GM19455 (cell line): Measurements from ENCODE around the gene MECP2.
"Not testable (repeated sequence)": the region's sequence is repeated elsewhere in the genome, so short reads cannot be mapped to it uniquely, and the experiment has no call there.

ENCODE experiments used
- ATAC-seq: cut with Tn5 transposase; IDR thresholded peaks from one replicate; pipeline ENCODE4 v1.9.1; 2021; ENCODE audit not compliant: unreplicated experiment

MECP2 gene

GRCh38 chrX:154097589-154098541 is at the start of gene MECP2:
TSS of gene MECP2 (minus strand) at chrX:154097717.
- ATAC-seq = peak; percentile 83

DNA sequence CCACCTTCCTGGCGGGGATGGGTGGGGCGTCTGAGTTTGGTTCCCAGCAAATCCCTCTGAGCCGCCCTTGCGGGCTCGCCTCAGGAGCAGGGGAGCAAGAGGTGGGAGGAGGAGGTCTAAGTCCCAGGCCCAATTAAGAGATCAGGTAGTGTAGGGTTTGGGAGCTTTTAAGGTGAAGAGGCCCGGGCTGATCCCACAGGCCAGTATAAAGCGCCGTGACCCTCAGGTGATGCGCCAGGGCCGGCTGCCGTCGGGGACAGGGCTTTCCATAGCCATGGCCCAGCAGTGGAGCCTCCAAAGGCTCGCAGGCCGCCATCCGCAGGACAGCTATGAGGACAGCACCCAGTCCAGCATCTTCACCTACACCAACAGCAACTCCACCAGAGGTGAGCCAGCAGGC is 46.5 kb upstream of the MECP2 start, which contains the start of gene OPN1LW:
OPN1LW (plus strand) TSS at position 234 of the 400 bp plus-strand sequence; CDS start at position 275, 41 bp downstream.
- ATAC-seq = not testable (repeated sequence)

DNA sequence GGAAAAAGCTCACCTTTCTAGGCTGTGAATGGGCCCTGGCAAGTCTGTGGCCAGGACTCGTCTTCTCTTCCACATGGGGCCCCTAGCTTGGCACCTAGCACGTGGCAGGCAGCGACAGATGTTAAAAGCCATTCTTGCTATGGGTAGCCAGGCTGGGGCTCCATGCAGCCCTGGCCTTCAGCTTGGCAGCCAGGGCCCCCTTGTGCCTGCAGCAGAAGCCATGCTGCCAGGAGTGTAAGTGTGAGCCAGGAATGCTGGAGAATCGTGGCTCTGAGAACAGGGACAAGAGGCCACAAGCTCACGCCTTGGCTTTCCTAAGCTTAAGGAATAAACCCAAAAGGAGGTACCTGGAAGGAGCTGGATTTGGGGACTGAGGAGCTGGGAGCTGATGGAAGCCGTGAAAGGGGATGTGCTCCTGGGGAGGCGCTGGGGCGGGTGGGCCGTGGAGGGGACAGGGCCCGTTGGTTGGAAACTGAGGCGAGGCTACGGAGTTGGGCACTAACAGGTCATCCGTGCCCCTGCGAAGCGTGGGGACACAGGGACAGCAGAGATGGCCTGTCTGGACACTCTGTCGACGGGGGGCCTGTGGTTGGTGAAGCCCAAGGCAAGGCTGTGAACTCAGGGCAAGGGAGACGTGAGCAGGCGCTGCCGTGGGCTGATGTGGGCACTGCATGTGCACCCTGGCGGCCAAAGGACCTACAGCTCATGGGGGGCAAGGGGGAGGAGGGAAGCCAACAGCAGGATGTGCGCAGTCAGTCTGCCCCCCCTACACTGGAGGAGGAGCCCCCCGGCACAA is 45.6 kb upstream of the MECP2 start:
- ATAC-seq = no peak

DNA sequence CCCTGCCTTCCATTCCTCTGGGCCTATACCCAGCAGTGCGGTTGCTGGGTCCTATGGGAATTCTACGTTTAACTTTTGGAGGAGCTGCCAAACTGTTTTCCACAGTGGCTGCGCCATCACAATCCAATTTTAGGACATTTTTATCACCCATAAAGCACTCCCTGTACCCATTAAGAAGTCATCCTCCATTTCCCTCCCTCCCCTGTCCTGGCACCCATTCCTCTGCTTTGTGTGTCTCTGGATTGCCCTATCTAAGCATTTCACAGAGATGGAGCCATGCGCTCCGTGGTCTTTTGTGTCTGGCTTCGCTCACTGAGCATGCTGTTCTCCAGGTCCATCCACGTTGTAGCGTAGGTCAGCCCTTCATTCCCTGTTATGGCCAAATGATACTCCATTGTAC is 44.9 kb upstream of the MECP2 start:
- ATAC-seq = no peak

DNA sequence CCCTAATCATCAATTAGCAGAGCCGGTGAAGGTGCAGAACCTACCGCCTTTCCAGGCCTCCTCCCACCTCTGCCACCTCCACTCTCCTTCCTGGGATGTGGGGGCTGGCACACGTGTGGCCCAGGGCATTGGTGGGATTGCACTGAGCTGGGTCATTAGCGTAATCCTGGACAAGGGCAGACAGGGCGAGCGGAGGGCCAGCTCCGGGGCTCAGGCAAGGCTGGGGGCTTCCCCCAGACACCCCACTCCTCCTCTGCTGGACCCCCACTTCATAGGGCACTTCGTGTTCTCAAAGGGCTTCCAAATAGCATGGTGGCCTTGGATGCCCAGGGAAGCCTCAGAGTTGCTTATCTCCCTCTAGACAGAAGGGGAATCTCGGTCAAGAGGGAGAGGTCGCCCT is 43.2 kb upstream of the MECP2 start:
- ATAC-seq = no peak

DNA sequence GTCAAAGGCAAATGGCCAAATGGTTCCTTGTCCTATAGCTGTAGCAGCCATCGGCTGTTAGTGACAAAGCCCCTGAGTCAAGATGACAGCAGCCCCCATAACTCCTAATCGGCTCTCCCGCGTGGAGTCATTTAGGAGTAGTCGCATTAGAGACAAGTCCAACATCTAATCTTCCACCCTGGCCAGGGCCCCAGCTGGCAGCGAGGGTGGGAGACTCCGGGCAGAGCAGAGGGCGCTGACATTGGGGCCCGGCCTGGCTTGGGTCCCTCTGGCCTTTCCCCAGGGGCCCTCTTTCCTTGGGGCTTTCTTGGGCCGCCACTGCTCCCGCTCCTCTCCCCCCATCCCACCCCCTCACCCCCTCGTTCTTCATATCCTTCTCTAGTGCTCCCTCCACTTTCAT is 42.7 kb upstream of the MECP2 start:
- ATAC-seq = no peak

GRCh38 chrX:154138857-154139256 is 41.3 kb upstream of the MECP2 start:
- ATAC-seq = no peak

DNA sequence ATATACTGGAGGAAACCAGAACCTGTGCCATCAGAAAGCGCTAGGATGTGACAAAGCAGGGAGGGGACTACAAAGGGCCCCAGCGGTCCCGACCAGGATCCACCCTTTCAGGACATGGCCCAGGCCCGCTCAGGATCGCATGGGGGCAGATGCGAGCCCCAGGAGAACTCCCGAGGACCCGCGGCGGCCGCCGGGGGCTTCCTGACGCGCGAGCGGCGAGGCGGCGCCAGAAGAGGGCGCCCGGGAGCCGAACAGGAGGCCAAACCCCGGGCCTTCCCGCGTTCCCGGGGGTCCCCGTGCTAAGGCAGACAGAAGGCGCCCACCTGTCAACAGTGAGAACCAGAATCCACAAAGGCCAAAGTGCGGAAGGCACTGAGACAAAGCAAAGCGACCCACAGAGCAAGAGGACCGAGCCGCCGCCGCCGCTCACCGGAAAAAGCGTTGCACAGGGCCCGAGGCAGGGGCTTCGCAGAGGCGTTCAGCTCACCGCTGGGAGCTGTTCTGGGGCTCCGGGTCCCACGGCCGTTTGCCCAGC is 39.2 kb upstream of the MECP2 start:
- ATAC-seq = no peak

- no peak for ATAC-seq
These were observed 38.1 kb upstream of the MECP2 start for GRCh38 chrX:154135458-154136229.

GRCh38 chrX:154132366-154132765 is 34.8 kb upstream of the MECP2 start:
- ATAC-seq = no peak

GRCh38 chrX:154131955-154132354 is 34.4 kb upstream of the MECP2 start:
- ATAC-seq = no peak

DNA sequence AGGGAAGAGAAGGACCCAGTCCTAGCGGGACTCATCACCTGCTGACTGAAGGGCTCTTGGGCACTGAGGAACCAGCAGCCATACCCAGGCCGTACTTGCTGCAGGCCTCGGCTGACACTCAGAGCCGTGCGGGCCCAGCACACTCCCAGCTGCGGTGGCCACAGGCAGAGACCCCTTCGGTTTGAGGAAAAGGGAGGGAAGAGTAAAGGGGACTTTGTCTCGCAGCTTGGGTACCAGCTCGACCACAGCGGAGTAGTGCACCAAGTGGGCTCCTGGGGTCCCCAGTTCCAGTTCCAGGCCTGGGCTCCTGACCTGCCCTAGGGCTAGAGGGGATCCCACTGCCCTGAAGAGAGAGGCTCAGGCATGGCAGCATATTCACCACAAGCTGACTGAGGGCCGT is 28.6 kb upstream of the MECP2 start:
- no peak for ATAC-seq

GRCh38 chrX:154125391-154126040 is 28.0 kb upstream of the MECP2 start:
- ATAC-seq = no peak

- ATAC-seq = no peak
These were observed 26.0 kb upstream of the MECP2 start for GRCh38 chrX:154123241-154124219.

DNA sequence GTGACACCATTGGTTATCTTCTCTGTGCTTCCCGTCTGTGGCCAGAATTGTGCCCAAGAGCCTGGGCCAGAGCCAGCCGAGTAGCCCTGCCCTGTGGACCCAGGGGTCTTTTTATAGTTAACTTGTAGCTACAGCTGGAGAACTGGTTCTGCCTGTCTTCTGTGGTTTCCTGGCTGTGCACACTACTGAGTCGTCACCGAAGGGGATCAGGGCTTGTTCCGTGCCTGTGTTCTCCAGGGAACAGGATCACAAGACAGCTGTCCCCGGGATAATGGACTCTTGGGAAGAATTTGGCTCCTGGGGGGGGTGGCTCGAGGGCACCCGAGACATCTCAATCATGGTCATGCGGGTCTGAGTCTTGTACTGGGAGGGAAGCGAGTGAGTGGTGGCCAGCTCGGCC is 24.4 kb upstream of the MECP2 start:
- no peak for ATAC-seq

GRCh38 chrX:154121207-154121606 is 23.7 kb upstream of the MECP2 start:
- no peak for ATAC-seq

DNA sequence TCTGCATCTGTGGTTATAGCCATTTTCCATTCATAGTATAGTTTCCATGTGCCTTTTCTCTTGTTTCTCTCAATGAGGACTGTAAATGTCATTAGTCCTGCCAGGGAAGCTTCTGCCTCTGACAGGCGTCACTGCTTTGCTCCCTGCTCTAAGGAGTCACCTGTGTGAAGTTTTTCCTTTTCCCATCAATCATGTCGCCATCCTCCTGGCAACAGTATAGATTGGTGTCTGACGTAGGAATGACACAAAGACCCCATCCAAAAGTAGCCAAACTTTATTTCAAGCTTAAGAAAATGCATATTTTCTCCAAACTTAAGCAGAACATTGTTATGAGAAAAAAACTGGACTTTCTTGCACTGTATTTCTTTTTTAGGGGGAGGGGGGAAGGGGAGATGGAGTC is 23.1 kb upstream of the MECP2 start:
- no peak for ATAC-seq

- no peak for ATAC-seq
These were observed 20.0 kb upstream of the MECP2 start for GRCh38 chrX:154117566-154117965.
